IgD-negative memory B cell (primary cell): ENCODE data around the gene MPP2. TPM values are rescaled to one million over a fixed set of nuclear protein-coding genes. Genes with fewer than 3 reads are reported as not detected.
A peak's percentile ranks its signal among the peaks of the same experiment; 100 is the strongest.
"Not testable (repeated sequence)": the region's sequence is repeated elsewhere in the genome, so short reads cannot be mapped to it uniquely, and the experiment has no call there.

ENCODE experiments used
- H3K27ac Mint-ChIP-seq, 3 donors: one replicate each; pipeline ENCODE4 v1.8.0; 2020 to 2022; ENCODE audit warnings: mild to moderate bottlenecking in 3 of 3, mixed read lengths in 3 of 3, moderate library complexity in 1 of 3
- H3K27me3 Mint-ChIP-seq: one replicate; pipeline ENCODE4 v1.8.0; 2021; ENCODE audit warnings: mixed read lengths
- H3K36me3 Mint-ChIP-seq: one replicate; pipeline ENCODE4 v1.8.0; 2020; ENCODE audit warnings: mild to moderate bottlenecking, mixed read lengths
- H3K4me1 Mint-ChIP-seq, 3 donors: one replicate each; pipeline ENCODE4 v1.8.0; 2020 to 2022; ENCODE audit warnings: mixed read lengths in 3 of 3, mild to moderate bottlenecking in 1 of 3
- H3K4me3 Mint-ChIP-seq, 4 donors: one replicate each; pipeline ENCODE4 v1.8.0; 2020 to 2022; ENCODE audit warnings: mild to moderate bottlenecking in 4 of 4, mixed read lengths in 4 of 4, moderate library complexity in 3 of 4
- H3K9me3 Mint-ChIP-seq, 3 donors: one replicate each; pipeline ENCODE4 v1.8.0; 2020 to 2021; ENCODE audit warnings: mixed read lengths in 3 of 3, mild to moderate bottlenecking in 1 of 3
- polyA plus RNA-seq: library from polyadenylated mRNA; unstranded; fragments of 300-500 nt; fragmentation: Illumina TruSeq; gene quantifications from one replicate; pipeline ENCODE4 v1.2.3, GENCODE V29; 2021

MPP2 gene
- polyA plus RNA-seq, 1 donor from 2014 or later, result 0.18 TPM

GRCh38 chr17:43939452-43939851 is 32.1 kb upstream of the MPP2 start:
- not testable (repeated sequence) for H3K27ac Mint-ChIP-seq, H3K9me3 Mint-ChIP-seq

GRCh38 chr17:43938838-43939182 is 31.5 kb upstream of the MPP2 start:
- H3K9me3 Mint-ChIP-seq, result no peaks in the 10 kb centered on the region
- H3K27ac Mint-ChIP-seq, result no peak overlapping the region
- H3K27me3 Mint-ChIP-seq, result peaks cover 13% of the 10 kb centered on the region
- H3K4me1 Mint-ChIP-seq, result peaks cover 0 to 2% (median 0%) of the 10 kb centered on the region in 3 donors
- no peak overlapping the region for H3K4me3 Mint-ChIP-seq
- H3K36me3 Mint-ChIP-seq, result peaks cover 1% of the 10 kb centered on the region

More at GRCh38 chr17:43939452-43939851, 32.1 kb upstream of the MPP2 start:
- H3K27me3 Mint-ChIP-seq, result peaks cover 13% of the 10 kb centered on the region
- not testable (repeated sequence) for H3K36me3 Mint-ChIP-seq, H3K4me1 Mint-ChIP-seq, H3K4me3 Mint-ChIP-seq

GRCh38 chr17:43936434-43936833 is 29.1 kb upstream of the MPP2 start:
- peak overlapping the region in 2 of 3 donors; percentile 4 to 22 for H3K27ac Mint-ChIP-seq
- H3K36me3 Mint-ChIP-seq, result peaks cover 1% of the 10 kb centered on the region
- peaks cover 0 to 2% (median 0%) of the 10 kb centered on the region in 3 donors for H3K4me1 Mint-ChIP-seq
- H3K27me3 Mint-ChIP-seq, result peaks cover 13% of the 10 kb centered on the region
- peak overlapping the region in 1 of 4 donors; percentile 52 for H3K4me3 Mint-ChIP-seq
- H3K9me3 Mint-ChIP-seq, result no peaks in the 10 kb centered on the region

GRCh38 chr17:43935926-43936261 is 28.6 kb upstream of the MPP2 start:
- no peak overlapping the region for H3K27ac Mint-ChIP-seq
- no peak overlapping the region for H3K4me3 Mint-ChIP-seq
- peaks cover 17% of the 10 kb centered on the region for H3K27me3 Mint-ChIP-seq
- H3K4me1 Mint-ChIP-seq, result peaks cover 0 to 2% (median 0%) of the 10 kb centered on the region in 3 donors
- H3K36me3 Mint-ChIP-seq, result peaks cover 1% of the 10 kb centered on the region
- H3K9me3 Mint-ChIP-seq, result no peaks in the 10 kb centered on the region

- H3K4me1 Mint-ChIP-seq, result peaks cover 0 to 2% (median 0%) of the 10 kb centered on the region in 3 donors
- H3K9me3 Mint-ChIP-seq, result no peaks in the 10 kb centered on the region
- H3K36me3 Mint-ChIP-seq, result peaks cover 1% of the 10 kb centered on the region
- peaks cover 15% of the 10 kb centered on the region for H3K27me3 Mint-ChIP-seq
- no peak overlapping the region for H3K27ac Mint-ChIP-seq
- H3K4me3 Mint-ChIP-seq, result no peak overlapping the region
Measured at GRCh38 chr17:43935204-43935925, 28.0 kb upstream of the MPP2 start.

GRCh38 chr17:43932923-43933322 is 25.6 kb upstream of the MPP2 start:
- H3K4me1 Mint-ChIP-seq, result peaks cover 0 to 2% (median under 1%) of the 10 kb centered on the region in 3 donors
- no peak overlapping the region for H3K27ac Mint-ChIP-seq
- H3K9me3 Mint-ChIP-seq, result no peaks in the 10 kb centered on the region
- peaks cover 1% of the 10 kb centered on the region for H3K36me3 Mint-ChIP-seq
- peaks cover 13% of the 10 kb centered on the region for H3K27me3 Mint-ChIP-seq
- no peak overlapping the region for H3K4me3 Mint-ChIP-seq

GRCh38 chr17:43932357-43932756 is 25.0 kb upstream of the MPP2 start:
- peaks cover 1% of the 10 kb centered on the region for H3K36me3 Mint-ChIP-seq
- H3K27me3 Mint-ChIP-seq, result peaks cover 16% of the 10 kb centered on the region
- H3K4me3 Mint-ChIP-seq, result no peak overlapping the region
- no peak overlapping the region for H3K27ac Mint-ChIP-seq
- H3K9me3 Mint-ChIP-seq, result no peaks in the 10 kb centered on the region
- H3K4me1 Mint-ChIP-seq, result peaks cover 2 to 5% (median 5%) of the 10 kb centered on the region in 3 donors

- H3K27ac Mint-ChIP-seq, result no peak overlapping the region
- H3K9me3 Mint-ChIP-seq, result no peaks in the 10 kb centered on the region
- no peaks in the 10 kb centered on the region for H3K36me3 Mint-ChIP-seq
- H3K27me3 Mint-ChIP-seq, result peaks cover 24% of the 10 kb centered on the region
- no peak overlapping the region for H3K4me3 Mint-ChIP-seq
- peaks cover 2 to 9% (median 9%) of the 10 kb centered on the region in 3 donors for H3K4me1 Mint-ChIP-seq
Measured at GRCh38 chr17:43931062-43931571, 23.8 kb upstream of the MPP2 start.

- Mint-ChIP-seq H3K27ac (no peak overlapping the region), H3K4me3 (no peak overlapping the region), H3K27me3 (peaks cover 27% of the 10 kb centered on the region), H3K9me3 (no peaks in the 10 kb centered on the region), H3K36me3 (no peaks in the 10 kb centered on the region), H3K4me1 (peaks cover 2 to 9% (median 9%) of the 10 kb centered on the region in 3 donors)
Measured at GRCh38 chr17:43928609-43929008, 21.3 kb upstream of the MPP2 start.

- not testable (repeated sequence) for H3K27ac Mint-ChIP-seq, H3K36me3 Mint-ChIP-seq, H3K9me3 Mint-ChIP-seq, H3K4me1 Mint-ChIP-seq
- Mint-ChIP-seq H3K4me3 (peak overlapping the region; percentile 13 to 91 (median 79)), H3K27me3 (peaks cover 31% of the 10 kb centered on the region)
Measured at GRCh38 chr17:43927929-43928328, 20.6 kb upstream of the MPP2 start.

- H3K27me3 Mint-ChIP-seq, result peaks cover 31% of the 10 kb centered on the region
- peaks cover 2 to 9% (median 9%) of the 10 kb centered on the region in 3 donors for H3K4me1 Mint-ChIP-seq
- H3K4me3 Mint-ChIP-seq, result peak overlapping the region; percentile 68 to 91 (median 79)
- no peaks in the 10 kb centered on the region for H3K9me3 Mint-ChIP-seq
- H3K27ac Mint-ChIP-seq, result no peak overlapping the region
- no peaks in the 10 kb centered on the region for H3K36me3 Mint-ChIP-seq
Measured at GRCh38 chr17:43927060-43927864, 19.9 kb upstream of the MPP2 start.

GRCh38 chr17:43924558-43924957 is 17.2 kb upstream of the MPP2 start:
- no peak overlapping the region for H3K4me3 Mint-ChIP-seq
- H3K4me1 Mint-ChIP-seq, result peaks cover 2 to 9% (median 9%) of the 10 kb centered on the region in 3 donors
- no peaks in the 10 kb centered on the region for H3K36me3 Mint-ChIP-seq
- peaks cover 27% of the 10 kb centered on the region for H3K27me3 Mint-ChIP-seq
- H3K9me3 Mint-ChIP-seq, result no peaks in the 10 kb centered on the region
- H3K27ac Mint-ChIP-seq, result no peak overlapping the region

GRCh38 chr17:43920500-43921095 is 13.3 kb upstream of the MPP2 start:
- H3K27ac Mint-ChIP-seq, result no peak overlapping the region
- H3K9me3 Mint-ChIP-seq, result no peaks in the 10 kb centered on the region
- peaks cover 8 to 9% (median 9%) of the 10 kb centered on the region in 3 donors for H3K4me1 Mint-ChIP-seq
- H3K27me3 Mint-ChIP-seq, result peaks cover 5% of the 10 kb centered on the region
- no peak overlapping the region for H3K4me3 Mint-ChIP-seq
- no peaks in the 10 kb centered on the region for H3K36me3 Mint-ChIP-seq

GRCh38 chr17:43918026-43918389 is 10.7 kb upstream of the MPP2 start:
- no peak overlapping the region for H3K27ac Mint-ChIP-seq
- H3K4me1 Mint-ChIP-seq, result peaks cover 8 to 9% (median 9%) of the 10 kb centered on the region in 3 donors
- H3K9me3 Mint-ChIP-seq, result no peaks in the 10 kb centered on the region
- H3K4me3 Mint-ChIP-seq, result peak overlapping the region; percentile 77 to 91 (median 88)
- no peaks in the 10 kb centered on the region for H3K27me3 Mint-ChIP-seq
- no peaks in the 10 kb centered on the region for H3K36me3 Mint-ChIP-seq

GRCh38 chr17:43917348-43918025 is 10.2 kb upstream of the MPP2 start:
- Mint-ChIP-seq H3K27me3 (no peaks in the 10 kb centered on the region), H3K36me3 (no peaks in the 10 kb centered on the region), H3K4me1 (peaks cover 8 to 9% (median 9%) of the 10 kb centered on the region in 3 donors), H3K4me3 (peak overlapping the region; percentile 77 to 91 (median 88)), H3K27ac (peak overlapping the region in 1 of 3 donors; percentile 11), H3K9me3 (no peaks in the 10 kb centered on the region)
